Stimulated activated CD4-positive, alpha-beta T cell treated with anti-CD3 and anti-CD28 coated beads, TNF-alpha, amount 100 ng/mL, for 48 hours (primary cell): ENCODE measurements around the gene CNTNAP2.
"Not testable (repeated sequence)": the region's sequence is repeated elsewhere in the genome, so short reads cannot be mapped to it uniquely, and the experiment has no call there.

ENCODE experiments used
- DNase-seq, 3 donors: peaks; one replicate each; pipeline ENCODE4 v3.0.0-alpha.2; 2020; ENCODE audit warnings: low read depth in 3 of 3

CNTNAP2 gene

GRCh38 chr7:147541261-147541660, 1424.7 kb downstream of the CNTNAP2 start:
- no peak for DNase-seq

DNA sequence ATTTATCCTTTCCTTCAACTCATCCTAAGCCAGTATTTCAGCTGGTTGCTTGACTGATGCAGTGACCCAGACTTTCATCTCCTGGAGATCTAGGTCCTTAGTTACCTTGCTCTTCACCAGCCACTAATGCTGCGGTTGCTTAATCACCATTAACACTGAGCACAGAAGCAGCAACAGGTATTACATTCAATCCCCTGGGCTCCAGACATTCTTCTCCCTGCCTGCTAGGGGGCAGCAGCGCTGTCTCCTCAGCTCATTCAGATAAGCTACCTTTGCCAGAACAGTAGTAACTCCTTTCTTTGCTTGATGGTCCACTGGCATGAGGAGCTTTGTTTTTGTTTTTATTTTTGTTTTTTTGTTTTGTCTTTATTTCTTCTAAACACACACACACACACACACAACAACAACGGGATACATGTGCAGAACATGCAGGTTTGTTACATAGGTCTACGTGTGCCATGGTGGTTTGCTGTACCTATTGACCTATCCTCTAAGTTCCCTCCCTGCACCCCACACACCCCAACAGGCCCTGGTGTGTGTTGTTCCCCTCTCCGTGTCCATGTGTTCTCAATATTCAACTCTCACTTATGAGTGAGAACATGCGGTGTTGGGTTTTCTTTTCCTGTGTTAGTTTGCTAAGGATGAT, 1430.8 kb downstream of the CNTNAP2 start:
- no peak for DNase-seq

GRCh38 chr7:147556317-147556716, 1439.7 kb downstream of the CNTNAP2 start:
- no peak for DNase-seq

GRCh38 chr7:147563669-147564068, 1447.1 kb downstream of the CNTNAP2 start:
- DNase-seq = no peak

DNA sequence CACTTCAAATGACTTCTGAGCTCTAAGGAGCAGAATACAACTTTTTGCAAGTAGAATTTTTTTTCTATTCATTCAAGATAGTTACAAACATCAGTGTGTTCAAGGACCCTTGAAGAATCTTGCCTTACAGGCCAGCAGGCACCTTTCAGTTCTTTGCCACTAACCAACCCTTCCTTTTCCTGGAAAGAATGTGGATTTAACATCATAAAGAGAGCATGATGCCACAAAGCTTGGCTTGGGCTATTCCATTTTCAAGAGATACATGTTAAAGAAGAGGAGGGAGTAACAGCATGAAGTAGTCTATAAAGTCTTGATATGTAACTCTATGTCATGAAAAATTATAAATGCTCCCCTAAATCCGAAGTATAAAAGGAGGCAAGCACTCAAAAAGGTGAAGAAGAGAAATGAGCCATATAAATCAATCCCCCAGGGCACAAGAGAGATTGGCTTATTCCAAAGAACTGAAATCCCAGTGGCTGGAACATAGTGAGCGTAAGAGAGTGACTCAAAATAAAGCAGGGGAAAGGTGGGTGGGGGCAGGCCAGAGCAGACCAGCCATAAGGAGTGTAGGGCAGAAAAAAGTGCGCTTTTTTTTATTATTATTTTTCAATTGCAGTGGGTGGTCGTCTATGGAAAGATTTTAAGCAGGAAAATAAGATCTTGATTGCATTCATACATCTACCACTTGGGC, 1448.3 kb downstream of the CNTNAP2 start:
- no peak for DNase-seq

DNA sequence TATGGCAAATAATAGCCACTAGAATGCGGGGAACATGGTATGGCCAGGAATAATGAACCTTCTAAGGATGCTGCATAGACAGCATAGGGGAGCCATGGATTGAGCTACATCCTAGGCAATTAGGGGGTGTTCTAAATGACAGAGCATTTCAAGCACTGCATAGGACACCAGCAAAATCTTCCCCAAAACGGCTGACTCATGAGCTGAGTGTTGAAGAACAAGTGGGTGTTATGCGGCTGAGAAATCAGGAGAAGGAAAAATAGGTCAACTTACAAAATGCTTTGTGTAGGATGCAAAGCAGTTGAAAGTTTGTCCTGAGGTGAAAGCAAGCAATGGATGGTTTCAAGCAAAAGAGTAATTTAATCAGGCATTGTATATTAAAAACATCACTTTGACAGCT, 1450.4 kb downstream of the CNTNAP2 start:
- no peak for DNase-seq

DNA sequence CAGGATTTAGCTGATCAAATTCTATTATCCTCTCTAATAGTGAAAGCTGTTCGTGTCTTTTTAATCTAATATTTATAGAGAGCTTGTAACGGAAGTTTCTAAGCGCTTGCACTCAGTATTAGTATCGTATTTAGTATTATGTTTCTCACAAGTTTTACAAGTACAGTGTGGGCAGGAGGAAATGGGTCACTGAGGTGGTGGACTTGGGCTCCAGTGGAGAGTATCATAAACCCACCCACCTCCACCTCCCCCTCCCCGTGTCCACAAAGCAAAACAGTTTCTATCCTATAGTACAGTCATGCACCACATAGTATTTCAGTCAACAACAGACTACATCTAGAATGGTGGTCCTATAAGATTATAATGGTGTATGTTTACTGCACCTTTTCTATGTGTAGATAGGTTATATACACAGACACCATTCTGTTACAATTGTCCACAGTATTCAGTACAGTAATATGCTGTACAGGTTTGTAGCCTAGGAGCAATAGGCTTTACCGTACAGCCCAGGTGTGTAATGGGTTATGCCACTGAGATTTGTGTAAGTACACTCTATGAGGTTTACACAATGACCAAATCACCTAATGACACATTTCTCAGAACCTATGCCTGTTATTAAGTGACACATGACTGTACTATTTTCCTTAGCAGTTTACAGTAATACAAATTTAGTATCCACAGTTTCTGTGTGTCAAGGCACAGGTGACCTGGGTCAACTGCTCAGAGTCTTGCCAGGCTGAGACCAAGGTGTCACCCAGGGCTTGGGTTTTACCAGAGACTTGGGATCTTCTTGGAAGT, 1452.7 kb downstream of the CNTNAP2 start:
- no peak for DNase-seq

GRCh38 chr7:147570390-147570789, 1453.8 kb downstream of the CNTNAP2 start:
- no peak for DNase-seq

GRCh38 chr7:147571436-147572185, 1455.0 kb downstream of the CNTNAP2 start:
- DNase-seq = no peak

- no peak for DNase-seq
These were observed 1461.6 kb downstream of the CNTNAP2 start for GRCh38 chr7:147578196-147578595.

DNA sequence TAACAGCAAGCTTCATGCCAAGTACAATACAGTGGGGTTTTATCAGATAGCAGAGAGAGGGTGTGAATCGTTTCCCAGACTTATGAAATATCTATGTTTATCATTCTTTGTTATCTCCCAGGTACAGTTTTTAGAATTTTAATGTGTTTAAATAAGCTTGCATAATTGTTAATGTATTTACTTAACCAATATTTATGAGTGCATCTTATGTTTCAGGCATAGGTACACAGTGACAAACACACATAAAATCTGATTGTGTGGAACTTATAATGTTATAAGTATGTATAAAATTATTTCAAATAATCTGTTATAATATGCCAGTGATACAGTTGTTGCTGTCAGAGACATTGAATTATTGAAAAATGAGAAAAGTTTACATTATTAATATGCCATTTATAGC, 1462.5 kb downstream of the CNTNAP2 start:
- DNase-seq = no peak

DNA sequence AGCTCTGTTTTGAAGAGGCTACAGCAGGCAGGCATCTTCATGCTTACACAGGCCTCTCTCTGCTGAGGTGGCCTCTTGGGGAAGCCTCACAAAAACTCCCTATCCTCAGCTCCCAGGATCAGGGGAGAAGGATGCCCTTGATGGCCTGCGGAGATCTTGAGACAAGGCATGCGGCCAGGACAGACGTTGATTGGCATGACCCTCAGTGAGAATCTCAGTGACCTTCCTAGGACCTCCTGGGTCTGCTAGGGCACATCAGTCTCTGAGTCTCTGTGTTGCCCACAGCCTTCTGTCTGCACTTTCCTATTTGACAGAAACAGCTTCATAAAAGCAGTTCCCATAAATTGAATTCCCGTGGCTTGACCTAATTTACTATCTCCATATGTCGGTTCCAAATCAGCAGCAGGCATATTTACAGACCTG, 1468.2 kb downstream of the CNTNAP2 start:
- no peak for DNase-seq

- DNase-seq = no peak
These were observed 1469.5 kb downstream of the CNTNAP2 start for GRCh38 chr7:147586110-147586509.

DNA sequence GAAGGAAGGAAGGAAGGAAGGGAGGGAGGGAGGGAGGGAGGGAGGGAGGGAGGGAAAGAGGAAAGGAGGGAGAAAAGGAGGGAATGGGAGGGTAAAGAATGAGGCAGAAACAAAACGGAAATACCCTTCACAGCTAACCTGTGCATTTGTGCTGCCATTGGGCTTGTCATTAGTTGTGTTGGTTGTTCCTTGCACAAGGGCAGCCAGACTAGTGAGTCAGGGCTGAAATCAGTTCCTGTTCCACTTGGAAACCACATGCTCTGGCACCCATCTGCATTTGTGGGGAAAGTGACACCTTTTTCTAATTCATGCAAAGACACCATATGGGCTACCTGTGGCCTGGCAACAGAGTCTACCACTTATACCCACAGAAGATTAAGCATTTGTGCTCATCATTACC, 1469.9 kb downstream of the CNTNAP2 start:
- DNase-seq = no peak

DNA sequence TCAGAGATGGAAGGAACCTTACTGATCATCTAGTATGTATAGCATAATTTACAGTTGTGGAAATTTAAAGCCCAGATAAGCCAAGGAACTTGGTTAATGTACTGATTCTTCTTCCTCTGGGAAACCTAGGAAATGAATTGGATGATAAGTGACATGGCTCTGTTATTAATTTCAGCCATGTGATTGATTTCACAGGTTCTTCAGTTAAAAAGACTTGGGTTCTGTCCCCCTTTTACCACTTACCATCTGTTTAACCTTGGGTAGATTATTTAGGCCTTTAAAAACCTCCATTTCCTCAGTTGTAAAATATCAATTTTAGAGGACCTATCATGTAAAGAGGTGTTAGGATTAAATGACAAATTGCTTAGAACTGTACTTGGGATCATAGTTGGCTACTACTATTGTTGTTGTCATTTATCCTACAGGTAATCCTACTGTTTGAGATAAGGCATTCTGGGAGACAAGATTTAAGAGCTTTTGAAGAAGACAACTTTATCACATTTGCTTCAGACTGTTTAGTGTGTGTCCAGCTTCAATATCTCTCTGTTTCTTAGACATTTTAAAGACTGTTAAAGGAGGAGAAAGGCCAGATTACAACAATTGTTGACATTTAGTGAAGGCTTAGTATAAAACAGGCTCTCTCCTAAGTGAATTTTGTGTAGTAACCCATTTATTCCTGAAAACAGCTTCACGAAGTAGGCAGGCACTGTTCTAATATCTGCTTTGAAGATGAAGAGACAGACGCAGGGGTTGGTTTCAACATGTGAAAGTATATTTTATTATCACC, 1476.9 kb downstream of the CNTNAP2 start:
- no peak for DNase-seq

- no peak for DNase-seq
These were observed 1478.4 kb downstream of the CNTNAP2 start for GRCh38 chr7:147595042-147595441.

DNA sequence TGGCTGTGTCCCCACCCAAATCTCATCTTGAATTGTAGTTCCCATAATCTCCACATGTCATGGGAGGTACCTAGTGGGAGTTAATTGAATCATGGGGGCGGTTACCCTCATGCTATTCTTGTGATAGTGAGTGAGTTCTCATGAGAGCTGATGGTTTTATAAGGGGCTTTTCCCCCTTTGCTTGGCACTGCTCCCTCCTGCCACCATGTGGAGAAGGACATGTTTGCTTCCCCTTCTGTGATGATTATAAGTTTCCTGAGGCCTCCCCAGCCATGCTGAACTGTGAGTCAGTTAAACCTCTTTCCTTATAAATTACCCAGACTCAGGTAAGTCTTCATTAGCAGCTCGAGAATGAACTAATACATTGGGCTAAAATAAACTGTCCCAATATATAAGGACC, 1482.1 kb downstream of the CNTNAP2 start:
- DNase-seq = not testable (repeated sequence)

GRCh38 chr7:147605323-147605722, 1488.7 kb downstream of the CNTNAP2 start:
- no peak for DNase-seq

GRCh38 chr7:147607157-147607800, 1490.7 kb downstream of the CNTNAP2 start:
- DNase-seq = no peak

DNA sequence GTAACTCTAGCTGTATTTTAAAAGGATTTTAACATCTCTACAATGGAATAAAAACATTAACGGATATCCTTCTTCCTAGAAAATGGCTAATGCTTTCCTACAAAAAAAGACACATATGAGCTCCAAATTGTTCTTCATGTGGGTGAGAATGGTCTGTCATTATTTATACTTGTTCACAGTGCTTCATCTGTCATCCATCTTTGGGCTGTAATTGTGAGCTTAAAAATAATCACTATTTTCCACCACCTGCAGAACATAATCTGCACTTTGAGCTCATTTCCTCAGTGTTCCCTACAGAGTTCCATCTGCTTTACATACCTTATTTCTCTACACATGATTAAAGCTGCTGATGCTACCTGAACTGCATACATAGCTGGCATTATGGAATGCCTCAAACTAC, 1494.8 kb downstream of the CNTNAP2 start:
- no peak for DNase-seq

GRCh38 chr7:147635288-147635687, 1518.7 kb downstream of the CNTNAP2 start:
- no peak for DNase-seq
